MCF 10A (cell line): Measurements from ENCODE around the gene MAP4. TPM values are rescaled to one million over a fixed set of nuclear protein-coding genes. Genes with fewer than 3 reads are reported as not detected.

ENCODE experiments used
- BruUV-seq: library from RNA; stranded (reverse); fragments of 400-500 nt; replicated peaks from 2 replicates; lab custom pipeline; 2021; lab: Mats Ljungman, UMichigan
- CTCF ChIA-PET: fragments of 300-600 bp; sonication (Branson Sonifier 250); formaldehyde crosslinking; extraction: SDS; loops from one replicate; lab custom pipeline; 2021; ENCODE audit warnings: antibody characterized with exemption, inconsistent platforms; lab: Yijun Ruan, JAX
- POLR2A ChIA-PET: fragments of 300-600, 350-650 bp; sonication (Branson Sonifier 250); formaldehyde crosslinking; extraction: SDS; loops from one replicate; lab custom pipeline; 2020; ENCODE audit warnings: antibody characterized with exemption, inconsistent platforms; lab: Yijun Ruan, JAX
- DNase-seq: peaks from one replicate; pipeline ENCODE4 v3.0.0-alpha.2; 2018; ENCODE audit not compliant: unreplicated experiment
- H3K27ac Mint-ChIP-seq: one replicate; pipeline ENCODE4 v1.8.0; 2022; ENCODE audit warnings: mild to moderate bottlenecking, low read depth, mixed read lengths; ENCODE audit not compliant: unreplicated experiment
- H3K27me3 Mint-ChIP-seq: one replicate; pipeline ENCODE4 v1.8.0; 2022; ENCODE audit warnings: mixed read lengths; ENCODE audit not compliant: insufficient read depth, unreplicated experiment
- H3K36me3 Mint-ChIP-seq: one replicate; pipeline ENCODE4 v1.8.0; 2022; ENCODE audit warnings: mild to moderate bottlenecking, moderate library complexity, mixed read lengths; ENCODE audit not compliant: insufficient read depth, unreplicated experiment
- H3K4me1 Mint-ChIP-seq: one replicate; pipeline ENCODE4 v1.8.0; 2022; ENCODE audit warnings: mixed read lengths; ENCODE audit not compliant: insufficient read depth, unreplicated experiment
- H3K4me3 Mint-ChIP-seq: one replicate; pipeline ENCODE4 v1.8.0; 2022; ENCODE audit warnings: mild to moderate bottlenecking, moderate library complexity, mixed read lengths; ENCODE audit not compliant: unreplicated experiment
- H3K9me3 Mint-ChIP-seq: one replicate; pipeline ENCODE4 v1.8.0; 2022; ENCODE audit warnings: mixed read lengths; ENCODE audit not compliant: unreplicated experiment
- CTCF ChIP-seq: fragments of 200-600 bp; IDR thresholded peaks from one replicate; pipeline ENCODE4 v1.8.0; 2022; ENCODE audit warnings: antibody characterized with exemption, mild to moderate bottlenecking; ENCODE audit not compliant: unreplicated experiment
- intact Hi-C: fragments of 100-400 bp; cut with micrococcal nuclease; formaldehyde crosslinking; loops from 2 replicates; pipeline ENCODE4 v1.14.1; 2022
- microRNA-seq: library from miRNA; unstranded; fragments of <30 nt; microRNA quantifications from one replicate; pipeline ENCODE4 v1.2.0, GENCODE V29; 2022
- total RNA-seq: library from RNA; stranded (reverse); gene quantifications from 2 replicates; pipeline ENCODE4 v1.2.3, GENCODE V29; 2022

Gene MAP4
- total RNA-seq, 1 experiment from 2014 or later, result 217 TPM

GRCh38 chr3:47804577-47804976 is 211.6 kb downstream of the MAP4 start:
- H3K9me3 Mint-ChIP-seq, result no peaks in the 10 kb centered on the region
- TF ChIP-seq CTCF, result no peak
- TSS peak; percentile 35 for BruUV-seq
- peaks cover 47% of the 10 kb centered on the region for H3K36me3 Mint-ChIP-seq
- intact Hi-C loops, result loop anchor here (5.0 kb wide), 1 partner anchor 282 kb away; no protein-coding TSS in a partner anchor
- H3K4me1 Mint-ChIP-seq, result peaks cover 12% of the 10 kb centered on the region
- ChIA-PET CTCF (interaction anchor here (0.6 to 1.6 kb wide), 5 partner anchors 19 to 387 kb away, joined by 3 to 6 read pairs (median 4); no protein-coding TSS in a partner anchor), POLR2A (interaction anchor here (0.6 to 2.6 kb wide), 6 partner anchors 9 to 424 kb away, joined by 3 to 20 read pairs (median 4); no protein-coding TSS in a partner anchor)
- H3K4me3 Mint-ChIP-seq, result peak overlapping the region; percentile 94
- peak; percentile 11 for DNase-seq
- no peak overlapping the region for H3K27ac Mint-ChIP-seq
- H3K27me3 Mint-ChIP-seq, result no peaks in the 10 kb centered on the region

- H3K36me3 Mint-ChIP-seq, result peaks cover 37% of the 10 kb centered on the region
- peak overlapping the region; percentile 94 for H3K4me3 Mint-ChIP-seq
- intact Hi-C loops, result loop anchor here (5.0 kb wide), 1 partner anchor 281 kb away; no protein-coding TSS in a partner anchor
- no peak for TF ChIP-seq CTCF
- no peaks in the 10 kb centered on the region for H3K27me3 Mint-ChIP-seq
- ChIA-PET CTCF (interaction anchor here (0.7 to 1.2 kb wide), 2 partner anchors 20 to 22 kb away, joined by 4 to 5 read pairs; no protein-coding TSS in a partner anchor), POLR2A (interaction anchor here (1.2 to 2.6 kb wide), 2 partner anchors 13 to 22 kb away, joined by 3 to 20 read pairs; no protein-coding TSS in a partner anchor)
- no peaks in the 10 kb centered on the region for H3K9me3 Mint-ChIP-seq
- peaks cover 12% of the 10 kb centered on the region for H3K4me1 Mint-ChIP-seq
- BruUV-seq, result no TSS peak
- no peak for DNase-seq
- H3K27ac Mint-ChIP-seq, result peak overlapping the region; percentile 97
These were observed 212.7 kb downstream of the MAP4 start for GRCh38 chr3:47803480-47804025.

- POLR2A ChIA-PET, result interaction anchor here (0.5 to 3.0 kb wide), 12 partner anchors 10 to 1112 kb away, joined by 3 to 28 read pairs (median 4); partner anchors contain the start of genes ELP6, PTPN23 and SMARCC1
- Mint-ChIP-seq H3K4me1 (peaks cover 12% of the 10 kb centered on the region), H3K36me3 (peaks cover 31% of the 10 kb centered on the region), H3K27ac (peak within 1 kb of the TSS; percentile 97), H3K9me3 (no peaks in the 10 kb centered on the region), H3K4me3 (peak within 1 kb of the TSS; percentile 94), H3K27me3 (no peaks in the 10 kb centered on the region)
- intact Hi-C loops, result loop anchor here (5.0 kb wide), 1 partner anchor 281 kb away; no protein-coding TSS in a partner anchor
- no TSS peak for BruUV-seq
- TF ChIP-seq CTCF, result no peak
- DNase-seq, result peak; percentile 80
- CTCF ChIA-PET, result interaction anchor here (0.6 to 0.8 kb wide), 3 partner anchors 22 to 348 kb away, joined by 3 to 4 read pairs (median 3); no protein-coding TSS in a partner anchor
These were observed 213.3 kb downstream of the MAP4 start, which contains the start of gene DHX30 for GRCh38 chr3:47802734-47803479. Gene DHX30, plus strand, starts transcription at chr3:47803138. Its CDS starts 7,546 bp downstream, at chr3:47810684.

Small RNAs within 50 kb of the gene (microRNA-seq; reads per million reads assigned to microRNA genes)
- 81.2 reads per million, percentile 70 among the genes with 10 or more reads in this experiment for gene MIR1226

Other genes with a start within 250 kb of the MAP4 start
- 59.1 and 77.5 TPM in 2 replicates for gene SMARCC1, start 234.5 kb downstream of the MAP4 start, total RNA-seq
- gene DHX30, start 213.3 kb downstream of the MAP4 start, total RNA-seq, result 80.5 and 86.2 TPM in 2 replicates
- 7.3 and 8.6 TPM in 2 replicates for gene CDC25A, start 172.0 kb upstream of the MAP4 start, total RNA-seq
- gene CAMP, start 207.1 kb upstream of the MAP4 start, total RNA-seq, result 0.72 and 2.4 TPM in 2 replicates
- gene ZNF589, start 224.7 kb upstream of the MAP4 start, total RNA-seq, result 5.6 and 5.7 TPM in 2 replicates